Cardiac fibroblast (primary cell): ENCODE measurements around the gene LYPD6B.

Experiments
- DNase-seq, 2 donors: peaks; one replicate each; pipeline versions ENCODE4 v3.0.0 to v3.0.0-alpha.2; 2010; ENCODE audit warnings: low read depth in 2 of 2
- H3K4me3 ChIP-seq, 2 donors: replicated peaks in 1 of 2; 1 replicate in 1 of 2; 2 replicates in 1 of 2; pipeline ENCODE4 v1.5.1; 2011; ENCODE audit warnings: low read depth in 2 of 2, low read length in 2 of 2, mild to moderate bottlenecking in 2 of 2, moderate library complexity in 1 of 2
- TF ChIP-seq, protein P1 (sequence below): IDR thresholded peaks from one replicate; pipeline ENCODE4 v1.5.1; 2011; ENCODE audit warnings: low read depth, mild to moderate bottlenecking, low read length, inconsistent platforms

Gene LYPD6B

DNA sequence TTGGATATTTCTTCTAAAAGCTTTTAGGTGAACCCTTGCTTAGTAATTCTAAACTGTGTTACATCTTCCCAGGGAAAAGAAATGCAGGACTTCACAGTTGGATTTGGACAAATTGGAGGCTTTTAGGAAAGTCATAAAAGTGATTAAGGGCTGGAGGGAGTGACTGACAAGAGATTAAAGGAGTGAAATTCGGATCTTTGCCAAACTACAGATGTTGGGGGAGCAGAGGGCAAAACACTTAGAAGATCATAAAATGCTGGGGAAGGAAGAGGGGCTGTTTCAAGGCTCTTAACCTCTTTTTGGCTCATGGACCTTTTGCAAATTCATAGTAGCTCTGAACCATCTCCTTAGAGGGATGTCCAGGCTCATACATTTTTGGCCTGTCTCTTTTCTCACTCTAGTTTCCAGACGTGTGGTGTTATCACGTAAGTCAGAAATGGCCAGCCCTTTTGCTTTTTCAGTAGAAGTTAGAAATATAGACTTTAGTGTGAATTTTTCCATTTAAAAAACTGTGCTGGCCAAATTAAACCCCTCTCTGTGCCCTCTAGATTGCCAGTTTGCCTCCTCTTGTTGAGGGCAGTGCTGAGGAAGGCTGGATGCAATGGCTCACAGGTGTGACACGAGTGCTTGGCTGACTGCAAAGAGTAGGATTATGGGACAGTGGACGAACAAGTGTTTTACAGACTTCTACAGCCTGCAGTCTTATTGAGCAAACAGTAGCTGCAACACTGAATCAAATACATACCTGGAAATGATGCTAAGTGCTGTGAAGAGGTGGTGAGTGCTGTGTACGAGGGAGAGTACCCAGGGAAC, 109.9 kb downstream of the LYPD6B start:
- TF ChIP-seq, protein P1, sequence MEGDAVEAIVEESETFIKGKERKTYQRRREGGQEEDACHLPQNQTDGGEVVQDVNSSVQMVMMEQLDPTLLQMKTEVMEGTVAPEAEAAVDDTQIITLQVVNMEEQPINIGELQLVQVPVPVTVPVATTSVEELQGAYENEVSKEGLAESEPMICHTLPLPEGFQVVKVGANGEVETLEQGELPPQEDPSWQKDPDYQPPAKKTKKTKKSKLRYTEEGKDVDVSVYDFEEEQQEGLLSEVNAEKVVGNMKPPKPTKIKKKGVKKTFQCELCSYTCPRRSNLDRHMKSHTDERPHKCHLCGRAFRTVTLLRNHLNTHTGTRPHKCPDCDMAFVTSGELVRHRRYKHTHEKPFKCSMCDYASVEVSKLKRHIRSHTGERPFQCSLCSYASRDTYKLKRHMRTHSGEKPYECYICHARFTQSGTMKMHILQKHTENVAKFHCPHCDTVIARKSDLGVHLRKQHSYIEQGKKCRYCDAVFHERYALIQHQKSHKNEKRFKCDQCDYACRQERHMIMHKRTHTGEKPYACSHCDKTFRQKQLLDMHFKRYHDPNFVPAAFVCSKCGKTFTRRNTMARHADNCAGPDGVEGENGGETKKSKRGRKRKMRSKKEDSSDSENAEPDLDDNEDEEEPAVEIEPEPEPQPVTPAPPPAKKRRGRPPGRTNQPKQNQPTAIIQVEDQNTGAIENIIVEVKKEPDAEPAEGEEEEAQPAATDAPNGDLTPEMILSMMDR = no peak
- DNase-seq = no peak
- no peak overlapping the region for H3K4me3 ChIP-seq

DNA sequence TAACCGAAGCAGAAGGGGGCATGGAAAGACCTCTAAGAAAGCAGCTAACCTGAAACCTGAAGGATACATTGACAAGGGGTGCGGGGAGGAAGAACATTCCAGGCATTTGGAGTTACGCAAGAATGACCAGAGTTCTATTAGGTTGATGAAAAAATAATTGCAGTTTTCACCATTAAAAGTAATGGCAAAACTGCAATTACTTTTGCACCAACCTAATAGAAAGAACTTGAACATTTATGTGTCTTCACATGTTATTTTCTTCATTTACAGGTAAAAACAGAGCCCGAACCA, 110.5 kb downstream of the LYPD6B start:
- DNase-seq = no peak
- TF ChIP-seq, protein P1 = no peak
- no peak overlapping the region for H3K4me3 ChIP-seq

DNA sequence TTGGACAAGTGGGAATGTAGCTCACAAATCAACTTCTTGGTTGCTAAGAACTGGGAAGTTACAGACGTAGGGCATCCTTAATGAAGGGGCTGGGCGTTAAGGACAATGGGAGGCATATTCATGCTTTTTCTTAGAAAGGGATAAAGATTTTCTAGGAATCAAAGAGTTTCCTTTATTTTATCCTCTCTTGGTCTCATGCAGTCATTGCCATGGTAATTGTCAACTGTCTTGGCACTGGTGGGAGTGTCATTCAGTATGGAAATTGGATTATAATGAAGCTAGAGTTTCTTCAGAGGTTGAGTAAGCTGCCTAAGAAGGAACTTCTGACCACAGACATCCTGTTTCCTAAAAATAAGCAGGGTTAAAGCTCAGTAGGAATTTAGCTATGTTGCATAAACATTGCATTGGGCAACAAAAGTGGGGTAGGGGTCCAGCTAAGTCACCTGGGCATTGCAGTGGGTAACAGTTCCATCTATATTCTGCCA, 114.0 kb downstream of the LYPD6B start:
- TF ChIP-seq, protein P1 = no peak
- no peak for DNase-seq
- no peak overlapping the region for H3K4me3 ChIP-seq

DNA sequence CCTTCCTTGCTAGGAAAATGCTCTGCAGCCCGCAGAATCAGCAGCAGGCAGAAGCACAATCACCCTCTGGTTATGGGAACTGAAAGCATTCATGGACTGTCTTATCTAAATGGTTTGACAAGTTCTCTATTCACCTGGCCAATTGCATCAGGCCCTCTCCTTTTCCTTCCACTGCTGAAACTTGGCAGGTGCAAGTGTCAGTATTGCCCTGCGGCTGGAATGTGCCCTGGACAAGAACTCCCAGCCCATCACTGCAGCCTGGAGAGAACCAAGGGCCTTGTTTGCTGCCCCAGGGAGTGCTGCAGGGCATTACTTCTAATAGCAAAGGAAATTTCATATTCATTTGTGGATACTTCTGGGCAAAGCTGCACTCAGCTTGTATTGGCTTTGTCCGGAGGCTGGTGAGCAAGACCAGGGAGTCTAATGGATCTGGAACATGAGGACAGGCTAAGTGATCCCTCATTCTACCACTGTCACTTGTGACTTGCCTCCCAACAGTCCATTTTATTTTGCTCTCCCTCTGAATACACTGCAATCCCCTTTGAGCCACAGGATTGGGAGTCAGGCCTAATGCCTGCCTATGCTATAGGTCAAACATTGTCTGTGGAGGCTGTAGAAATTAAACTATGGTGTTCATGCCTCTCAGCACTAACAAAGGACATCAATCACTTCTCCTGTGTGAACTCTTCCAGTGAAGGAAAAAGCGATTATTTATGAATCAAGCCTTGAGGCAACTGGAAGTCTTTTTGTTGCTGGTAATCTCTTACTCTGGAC, 116.9 kb downstream of the LYPD6B start:
- TF ChIP-seq, protein P1 = no peak
- no peak for DNase-seq
- no peak overlapping the region for H3K4me3 ChIP-seq

DNA sequence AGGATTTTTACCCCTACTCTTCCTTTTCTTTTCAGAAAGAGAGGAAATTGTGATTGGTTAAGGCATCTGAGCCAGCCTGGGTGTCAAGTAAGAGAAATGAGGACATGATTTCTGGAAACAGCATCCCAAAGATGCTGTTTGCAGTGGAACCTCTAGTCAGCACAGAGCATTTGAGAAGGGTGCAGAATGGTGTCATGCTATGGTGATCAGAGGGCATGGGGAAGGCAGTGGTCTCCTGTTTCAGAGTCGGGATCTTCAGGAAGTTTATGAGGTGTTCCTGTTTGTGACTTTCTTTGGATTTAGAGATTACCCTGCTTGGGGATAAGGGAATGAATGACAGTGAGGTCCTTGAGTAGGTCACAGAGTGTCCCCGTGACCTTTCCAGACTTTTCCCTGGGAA, 117.5 kb downstream of the LYPD6B start:
- no peak overlapping the region for H3K4me3 ChIP-seq
- no peak for DNase-seq
- TF ChIP-seq, protein P1 = no peak

DNA sequence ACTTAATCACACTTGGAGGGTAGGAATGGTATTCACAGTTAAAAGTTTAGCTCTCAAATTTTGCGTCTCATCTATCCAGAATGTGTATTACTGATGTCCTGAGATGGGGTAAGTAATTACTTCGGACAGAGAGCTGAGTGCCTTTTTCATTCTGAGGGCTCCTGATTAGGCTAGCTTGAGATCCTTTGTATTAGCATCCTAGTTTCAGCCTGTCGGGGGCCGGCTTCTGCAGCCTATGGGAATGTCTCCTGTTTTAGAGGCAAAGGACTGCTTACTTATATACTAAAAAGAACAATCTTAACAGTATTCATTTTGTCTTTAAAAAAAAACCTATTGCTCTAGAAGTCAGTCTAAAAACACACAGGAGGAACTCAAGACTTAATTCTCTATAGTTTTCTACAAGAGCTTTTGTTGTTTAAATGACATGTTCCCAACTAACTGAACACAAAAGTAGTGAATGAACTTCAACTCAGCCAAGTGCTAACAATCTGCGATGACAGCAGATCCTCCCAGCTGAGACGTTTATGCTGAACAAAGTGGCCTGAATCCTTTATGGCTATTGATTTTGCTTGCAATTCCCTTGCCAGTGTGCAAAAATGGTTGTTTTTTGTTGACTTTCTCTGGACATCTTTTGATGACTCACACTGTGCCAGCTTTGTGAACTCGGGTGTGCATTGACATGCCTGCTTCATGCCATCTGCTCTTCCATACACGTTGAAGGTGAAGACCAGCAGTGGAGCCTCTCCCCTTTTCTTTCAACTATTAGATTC, 118.7 kb downstream of the LYPD6B start:
- H3K4me3 ChIP-seq = no peak overlapping the region
- no peak for DNase-seq
- TF ChIP-seq, protein P1 = no peak
